Uterus (tissue), 4 donors: ENCODE results near the gene AXIN1. TPM values are rescaled to one million over a fixed set of nuclear protein-coding genes. Genes with fewer than 3 reads are reported as not detected.
A peak's percentile ranks its signal among the peaks of the same experiment; 100 is the strongest.

Source experiments
- DNase-seq, 2 donors: peaks; one replicate each; pipeline ENCODE4 v3.0.0-alpha.2; 2019 to 2020
- H3K27ac ChIP-seq, 2 donors: fragments of 200-600 bp; sonication (generic); 1 replicate in 1 of 2; 2 replicates in 1 of 2; pipeline ENCODE4 v1.5.1; 2016 to 2018
- H3K27me3 ChIP-seq, 2 donors: fragments of 200-600 bp; sonication (generic); one replicate each; pipeline ENCODE4 v1.5.1; 2018 to 2019; ENCODE audit warnings: control low read depth in 1 of 2
- H3K36me3 ChIP-seq, 2 donors: fragments of 200-600 bp; sonication (generic); one replicate each; pipeline ENCODE4 v1.5.1; 2019; ENCODE audit warnings: control low read depth in 1 of 2
- H3K4me1 ChIP-seq, 2 donors: fragments of 200-600 bp; sonication (generic); one replicate each; pipeline ENCODE4 v1.5.1; 2018 to 2019; ENCODE audit warnings: control low read depth in 1 of 2
- H3K4me3 ChIP-seq, 2 donors: fragments of 200-600 bp; sonication (generic); 1 replicate in 1 of 2; 2 replicates in 1 of 2; pipeline ENCODE4 v1.5.1; 2018 to 2019; ENCODE audit warnings: mild to moderate bottlenecking in 1 of 2
- H3K9me3 ChIP-seq, 2 donors: fragments of 200-600 bp; sonication (generic); one replicate each; pipeline ENCODE4 v1.5.1; 2019; ENCODE audit warnings: control low read depth in 1 of 2
- CTCF ChIP-seq, 4 experiments: fragments of 200-600 bp in 2 of 4; fragments of 450-650 bp in 2 of 4; sonication (generic) in 2 of 4; IDR thresholded peaks; one replicate each; pipeline ENCODE4 v1.5.1; 2016 to 2019; ENCODE audit warnings: antibody characterized with exemption in 4 of 4, mild to moderate bottlenecking in 2 of 4, moderate library complexity in 1 of 4
- POLR2A ChIP-seq, 2 donors: fragments of 450-650 bp; IDR thresholded peaks; one replicate each; pipeline ENCODE4 v1.6.1; 2016; ENCODE audit warnings: antibody characterized with exemption in 2 of 2, mild to moderate bottlenecking in 1 of 2, moderate library complexity in 1 of 2
- intact Hi-C: fragments of 100-400 bp; cut with DNase I; formaldehyde crosslinking; loops from one replicate; pipeline ENCODE4 v1.15.1; 2023; ENCODE audit warnings: low total_unique reads
- total RNA-seq, 4 donors: library from RNA; depleted of rRNA in 3 of 4; stranded (reverse); fragments of >200 nt in 3 of 4; gene quantifications; one replicate each; pipeline versions ENCODE4 v1.1.0 to v1.2.4, GENCODE V29; 2014 to 2023
- donor health status: DM: yes; HTN: yes; CAD: no.

The AXIN1 gene
- total RNA-seq, 4 donors from 2014 or later: 6.2 to 23.6 (median 19.9) TPM

GRCh38 chr16:370443-370842 is 17.9 kb upstream of the AXIN1 start, which contains the start of gene MRPL28:
MRPL28 (minus strand) TSS chr16:370538; CDS start chr16:370218, 320 bp downstream.
- DNase-seq: peak; percentile 95
- TF ChIP-seq POLR2A (IDR thresholded peaks at IDR 0.05) (peak in 1 of 2 donors; percentile 70), CTCF (IDR thresholded peaks at IDR 0.05) (no peak)
- intact Hi-C loops: no loop called here
- Histone ChIP-seq H3K4me1 (peaks cover 4 to 11% of the 10 kb centered on the region in 2 donors), H3K27me3 (no peaks in the 10 kb centered on the region), H3K4me3 (peak within 1 kb of the TSS; percentile 41 to 52), H3K27ac (peak within 1 kb of the TSS; percentile 70 to 72), H3K9me3 (no peaks in the 10 kb centered on the region), H3K36me3 (no peaks in the 10 kb centered on the region)

GRCh38 chr16:369866-370436 is 17.4 kb upstream of the AXIN1 start:
- H3K27me3 ChIP-seq: no peaks in the 10 kb centered on the region
- H3K4me3 ChIP-seq: peak overlapping the region; percentile 41 to 52
- no peaks in the 10 kb centered on the region for H3K36me3 ChIP-seq
- no peak for DNase-seq
- no peak for TF ChIP-seq POLR2A (IDR thresholded peaks at IDR 0.05)
- no peak for TF ChIP-seq CTCF (IDR thresholded peaks at IDR 0.05)
- no peak overlapping the region for H3K27ac ChIP-seq
- no peaks in the 10 kb centered on the region for H3K9me3 ChIP-seq
- intact Hi-C loops: no loop called here
- H3K4me1 ChIP-seq: peaks cover 4 to 11% of the 10 kb centered on the region in 2 donors

GRCh38 chr16:369275-369865 is 16.8 kb upstream of the AXIN1 start:
- intact Hi-C loops: no loop called here
- Histone ChIP-seq H3K27ac (no peak overlapping the region), H3K9me3 (no peaks in the 10 kb centered on the region), H3K4me1 (peaks cover 4 to 11% of the 10 kb centered on the region in 2 donors), H3K27me3 (no peaks in the 10 kb centered on the region), H3K36me3 (no peaks in the 10 kb centered on the region), H3K4me3 (no peak overlapping the region)
- no peak for TF ChIP-seq POLR2A (IDR thresholded peaks at IDR 0.05)
- no peak for TF ChIP-seq CTCF (IDR thresholded peaks at IDR 0.05)
- DNase-seq: no peak

GRCh38 chr16:368388-369158 is 16.1 kb upstream of the AXIN1 start:
- Histone ChIP-seq H3K4me1 (peaks cover 4 to 11% of the 10 kb centered on the region in 2 donors), H3K4me3 (no peak overlapping the region), H3K9me3 (no peaks in the 10 kb centered on the region), H3K36me3 (no peaks in the 10 kb centered on the region), H3K27ac (no peak overlapping the region), H3K27me3 (no peaks in the 10 kb centered on the region)
- intact Hi-C loops: no loop called here
- no peak for TF ChIP-seq POLR2A (IDR thresholded peaks at IDR 0.05)
- TF ChIP-seq CTCF (IDR thresholded peaks at IDR 0.05): no peak
- DNase-seq: no peak
